H1 (cell line): ENCODE results near the gene RAB24. TPM values are rescaled to one million over a fixed set of nuclear protein-coding genes. Genes with fewer than 3 reads are reported as not detected.

Experiments
- CTCF ChIA-PET: fragments of 300-600 bp; sonication (Branson Sonifier 250); formaldehyde crosslinking; loops from one replicate; lab custom pipeline; 2021; ENCODE audit not compliant: partially characterized antibody; lab: Charles Lee
- POLR2A ChIA-PET: fragments of 300-600 bp; sonication (Branson Sonifier 250); formaldehyde crosslinking; loops from one replicate; lab custom pipeline; 2021; ENCODE audit warnings: inconsistent platforms; ENCODE audit not compliant: partially characterized antibody; lab: Charles Lee
- DNase-seq, 2 experiments: peaks; one replicate each; pipeline versions ENCODE4 v3.0.0 to v3.0.0-alpha.2; 2010 to 2022; ENCODE audit warnings: low spot score in 2 of 2, low read depth in 1 of 2, mixed read lengths in 1 of 2
- FAIRE-seq: peaks from 2 replicates; lab custom pipeline; 2011; peaks lifted over from hg19 to GRCh38; lab: Jason Lieb, UNC
- H2AFZ ChIP-seq: 2 replicates; pipeline ENCODE4 v1.8.1; 2012; ENCODE audit warnings: low read length, inconsistent platforms
- H2AK5ac ChIP-seq: 2 replicates; pipeline ENCODE4 v1.6.1; 2013; ENCODE audit warnings: low read depth, low read length
- H2BK120ac ChIP-seq: replicated peaks from 2 replicates; pipeline ENCODE3; 2013; ENCODE audit warnings: low read depth, low read length, inconsistent platforms
- H2BK12ac ChIP-seq: 2 replicates; pipeline ENCODE4 v1.6.1; 2013; ENCODE audit warnings: low read depth, low read length
- H2BK15ac ChIP-seq: 2 replicates; pipeline ENCODE4 v1.6.1; 2013; ENCODE audit warnings: low read length
- H2BK20ac ChIP-seq: 2 replicates; pipeline ENCODE4 v1.6.1; 2013; ENCODE audit warnings: low read length
- H2BK5ac ChIP-seq: 2 replicates; pipeline ENCODE4 v1.6.1; 2013; ENCODE audit warnings: low read depth, low read length
- H3K14ac ChIP-seq: 2 replicates; pipeline ENCODE4 v1.6.1; 2013; ENCODE audit warnings: inconsistent platforms; ENCODE audit not compliant: insufficient read length
- H3K18ac ChIP-seq: 2 replicates; pipeline ENCODE4 v1.6.1; 2013; ENCODE audit warnings: low read length; ENCODE audit errors: extremely low read depth
- H3K23ac ChIP-seq: 2 replicates; pipeline ENCODE4 v1.6.1; 2013; ENCODE audit warnings: inconsistent platforms; ENCODE audit not compliant: insufficient read length
- H3K23me2 ChIP-seq: 2 replicates; pipeline ENCODE4 v1.6.1; 2013; ENCODE audit warnings: low read depth, low read length
- H3K27ac ChIP-seq: 2 replicates; pipeline ENCODE4 v1.6.1; 2011; ENCODE audit warnings: low read depth, low read length, inconsistent platforms
- H3K27me3 ChIP-seq, 4 experiments: replicated peaks in 1 of 4; 1 replicate in 1 of 4; 2 replicates in 3 of 4; pipeline versions ENCODE4 v1.6.1 to v1.8.1; 2011 to 2013; ENCODE audit warnings: low read length in 3 of 4, mild to moderate bottlenecking in 3 of 4, inconsistent platforms in 2 of 4, mixed read lengths in 2 of 4, moderate library complexity in 1 of 4; ENCODE audit not compliant: control insufficient read depth in 3 of 4, insufficient read depth in 3 of 4; ENCODE audit errors: extremely low read depth in 1 of 4
- H3K36me3 ChIP-seq, 4 experiments: 2 replicates each; pipeline versions ENCODE4 v1.6.1 to v1.8.1; 2011 to 2013; ENCODE audit warnings: mild to moderate bottlenecking in 4 of 4, low read length in 3 of 4, moderate library complexity in 2 of 4, control low read depth in 1 of 4, inconsistent platforms in 1 of 4; ENCODE audit not compliant: insufficient read depth in 4 of 4, control insufficient read depth in 2 of 4
- H3K4ac ChIP-seq: replicated peaks from 2 replicates; pipeline ENCODE3; 2013; ENCODE audit warnings: low read length, low read depth, mixed read lengths, inconsistent platforms; ENCODE audit not compliant: insufficient read length
- H3K4me1 ChIP-seq, 4 experiments: replicated peaks in 1 of 4; 1 replicate in 1 of 4; 2 replicates in 3 of 4; pipeline versions ENCODE4 v1.6.1 to v1.8.1; 2011 to 2013; ENCODE audit warnings: low read length in 3 of 4, inconsistent platforms in 2 of 4, mixed read lengths in 1 of 4; ENCODE audit not compliant: insufficient read depth in 4 of 4, control insufficient read depth in 3 of 4
- H3K4me2 ChIP-seq, 2 experiments: 2 replicates each; pipeline versions ENCODE4 v1.6.1 to v1.8.1; 2011 to 2013; ENCODE audit warnings: low read depth in 2 of 2, low read length in 2 of 2, control low read depth in 1 of 2, inconsistent platforms in 1 of 2, mild to moderate bottlenecking in 1 of 2; ENCODE audit not compliant: insufficient read depth in 1 of 2
- H3K4me3 ChIP-seq, 4 experiments: fragments of 200-600, 300-600 bp in 1 of 4; sonication (generic), shearing (Covaris generic), sonication (Bioruptor Twin) in 1 of 4; 2 replicates each; pipeline versions ENCODE4 v1.5.1 to v1.8.1; 2011 to 2016; ENCODE audit warnings: low read length in 4 of 4, low read depth in 3 of 4, control low read depth in 2 of 4, inconsistent platforms in 2 of 4, mild to moderate bottlenecking in 2 of 4, mixed read lengths in 1 of 4, moderate library complexity in 1 of 4; ENCODE audit not compliant: insufficient read depth in 2 of 4; ENCODE audit errors: extremely low read depth in 1 of 4
- H3K56ac ChIP-seq: replicated peaks from 2 replicates; pipeline ENCODE3; 2013; ENCODE audit warnings: low read depth, mild to moderate bottlenecking, mixed read lengths, low read length, inconsistent platforms; ENCODE audit not compliant: insufficient read length
- H3K79me1 ChIP-seq: 2 replicates; pipeline ENCODE4 v1.6.1; 2013; ENCODE audit warnings: low read depth, low read length, control low read depth
- H3K79me2 ChIP-seq, 2 experiments: 2 replicates each; pipeline versions ENCODE4 v1.6.1 to v1.8.1; 2012 to 2013; ENCODE audit warnings: low read length in 2 of 2, mild to moderate bottlenecking in 2 of 2, inconsistent platforms in 1 of 2; ENCODE audit not compliant: insufficient read depth in 2 of 2, control insufficient read depth in 1 of 2
- H3K9ac ChIP-seq, 4 experiments: replicated peaks in 1 of 4; 1 replicate in 1 of 4; 2 replicates in 3 of 4; pipeline versions ENCODE4 v1.6.1 to v1.8.1; 2011 to 2013; ENCODE audit warnings: low read depth in 3 of 4, low read length in 3 of 4, control low read depth in 2 of 4, mild to moderate bottlenecking in 2 of 4, moderate library complexity in 2 of 4, inconsistent platforms in 1 of 4; ENCODE audit errors: extremely low read depth in 1 of 4
- H3K9me3 ChIP-seq, 2 experiments: 2 replicates each; pipeline versions ENCODE4 v1.6.1 to v1.8.1; 2012 to 2013; ENCODE audit warnings: mild to moderate bottlenecking in 2 of 2, moderate library complexity in 2 of 2, control low read depth in 1 of 2, inconsistent platforms in 1 of 2, low read depth in 1 of 2, low read length in 1 of 2, mixed read lengths in 1 of 2; ENCODE audit not compliant: insufficient read depth in 2 of 2
- H4K20me1 ChIP-seq, 2 experiments: replicated peaks in 1 of 2; 2 replicates each; pipeline versions ENCODE3 to v1.8.1; 2011 to 2013; ENCODE audit warnings: inconsistent platforms in 2 of 2, low read length in 2 of 2, mild to moderate bottlenecking in 1 of 2; ENCODE audit not compliant: insufficient read depth in 2 of 2, control insufficient read depth in 1 of 2
- H4K5ac ChIP-seq: 2 replicates; pipeline ENCODE4 v1.6.1; 2013; ENCODE audit warnings: low read length, low read depth, mixed read lengths, inconsistent platforms; ENCODE audit not compliant: insufficient read length
- H4K8ac ChIP-seq: 2 replicates; pipeline ENCODE4 v1.8.0; 2013; ENCODE audit warnings: mild to moderate bottlenecking, moderate library complexity, low read length, inconsistent platforms; ENCODE audit not compliant: insufficient read depth; ENCODE audit errors: extremely low read depth
- H4K91ac ChIP-seq: replicated peaks from 2 replicates; pipeline ENCODE3; 2013; ENCODE audit warnings: low read length, mixed read lengths, inconsistent platforms; ENCODE audit not compliant: insufficient read length
- ATF3 ChIP-seq: IDR thresholded peaks from 2 replicates; pipeline ENCODE4 v1.6.1; 2011; ENCODE audit warnings: low read depth, mild to moderate bottlenecking, low read length; ENCODE audit not compliant: insufficient read depth
- CBX8 ChIP-seq: fragments of 300-800, 300-1000 bp; sonication (generic); IDR thresholded peaks from 2 replicates; pipeline ENCODE4 v1.7.1; 2016; ENCODE audit warnings: low read depth, low read length, borderline replicate concordance
- CHD1 ChIP-seq: IDR thresholded peaks from 2 replicates; pipeline ENCODE4 v1.6.1; 2012; ENCODE audit warnings: low read depth, low read length, improper control_type of control experiment
- E2F6 ChIP-seq: IDR thresholded peaks from 2 replicates; pipeline ENCODE4 v1.6.1; 2012; ENCODE audit warnings: inconsistent platforms
- EP300 ChIP-seq, 2 experiments: IDR thresholded peaks; 1 replicate in 1 of 2; 2 replicates in 1 of 2; pipeline ENCODE4 v1.6.1; 2011 to 2012; ENCODE audit warnings: low read depth in 2 of 2, low read length in 2 of 2, mild to moderate bottlenecking in 2 of 2, borderline replicate concordance in 1 of 2, inconsistent platforms in 1 of 2, moderate library complexity in 1 of 2
- GTF2F1 ChIP-seq: IDR thresholded peaks from 2 replicates; pipeline ENCODE4 v1.6.1; 2012; ENCODE audit warnings: low read depth, low read length, improper control_type of control experiment, borderline replicate concordance
- PHF8 ChIP-seq: fragments of 200-600 bp; sonication (generic); conservative IDR thresholded peaks from 2 replicates; pipeline ENCODE4 v1.7.1; 2012; ENCODE audit warnings: low read depth, mild to moderate bottlenecking, inconsistent platforms, low read length, moderate library complexity
- POLR2AphosphoS5 ChIP-seq: IDR thresholded peaks from 2 replicates; pipeline ENCODE4 v1.6.1; 2011; ENCODE audit warnings: low read depth, low read length
- RFX5 ChIP-seq: IDR thresholded peaks from 2 replicates; pipeline ENCODE4 v1.6.1; 2011; ENCODE audit warnings: low read depth, low read length, improper control_type of control experiment, borderline replicate concordance
- RXRA ChIP-seq: IDR thresholded peaks from 2 replicates; pipeline ENCODE4 v1.6.1; 2011; ENCODE audit warnings: low read depth, mild to moderate bottlenecking, low read length, moderate library complexity; ENCODE audit not compliant: insufficient read depth
- SIX5 ChIP-seq: IDR thresholded peaks from 2 replicates; pipeline ENCODE4 v1.6.1; 2011; ENCODE audit warnings: mild to moderate bottlenecking, low read depth, low read length
- TCF12 ChIP-seq: IDR thresholded peaks from 2 replicates; pipeline ENCODE4 v1.6.1; 2011; ENCODE audit warnings: low read depth, mild to moderate bottlenecking, low read length
- YY1 ChIP-seq: IDR thresholded peaks from 2 replicates; pipeline ENCODE4 v1.6.1; 2011; ENCODE audit warnings: low read depth, mild to moderate bottlenecking, low read length
- WGBS, 2 experiments: shearing (Covaris generic) in 1 of 2; methylation state at CpG; one replicate each; pipeline versions ENCODE4 v1.1.6 to v1.1.7; 2013 to 2015; ENCODE audit warnings: low lambda C conversion rate in 2 of 2, mixed read lengths in 2 of 2, inconsistent platforms in 1 of 2, low coverage in 1 of 2, missing lambda C conversion rate in 1 of 2; ENCODE audit not compliant: insufficient replicate concordance in 2 of 2, insufficient coverage in 1 of 2, insufficient read length in 1 of 2; ENCODE audit errors: extremely low coverage in 1 of 2, missing lambda C conversion rate in 1 of 2; 5-methylcytosine and 5-hydroxymethylcytosine counted together
- polyA plus RNA-seq, 7 experiments: library from polyadenylated mRNA; depleted of rRNA in 3 of 7; stranded (reverse) in 5 of 7; unstranded in 2 of 7; fragments of >200 nt in 5 of 7; fragments of 200-250 nt in 2 of 7; gene quantifications; 1 replicate in 5 of 7; 2 replicates in 1 of 7; 4 replicates in 1 of 7; pipeline versions ENCODE4 v1.2.1 to v1.2.3, GENCODE V29; 2011 to 2013; ENCODE audit warnings: missing spikeins in 2 of 7, mixed read lengths in 2 of 7
- total RNA-seq: library from RNA; stranded (reverse); fragmentation: NEBNext Ultra II Directional; extraction: Animal tissue kit (Norgen Biotek cat#: 25700); gene quantifications from 2 replicates; pipeline ENCODE4 v1.2.1, GENCODE V29; 2021

RAB24 gene
- total and polyA plus RNA-seq, 2 of the 8 experiments (the other 6 are each of a cell fraction or from before 2014, with no cell fraction given): 18.8 to 33.8 TPM

- Histone ChIP-seq H3K27ac (no peak overlapping the region), H4K5ac (no peak overlapping the region), H3K14ac (no peak overlapping the region), H3K4me1 (peaks cover 0 to 5% (median 1%) of the 10 kb centered on the region in 4 experiments; a peak in 4 of 7 replicates), H2BK20ac (no peak overlapping the region), H3K56ac (no peak overlapping the region), H2AK5ac (no peak overlapping the region), H3K4ac (no peak overlapping the region), H3K23ac (no peak overlapping the region), H3K9me3 (no peaks in the 10 kb centered on the region), H2BK15ac (no peak overlapping the region), H2BK5ac (no peak overlapping the region), H3K9ac (no peak overlapping the region), H2AFZ (no peak overlapping the region), H3K36me3 (peaks cover 41 to 66% (median 53%) of the 10 kb centered on the region in 4 experiments), H4K8ac (no peak overlapping the region), H2BK12ac (no peak overlapping the region), H4K91ac (no peak overlapping the region), H2BK120ac (no peak overlapping the region), H3K27me3 (no peaks in the 10 kb centered on the region), H3K79me1 (peaks cover 5% of the 10 kb centered on the region; the same call in 1 of the 2 replicates), H3K4me2 (no peak overlapping the region), H3K23me2 (no peaks in the 10 kb centered on the region), H3K18ac (no peak overlapping the region), H3K79me2 (no peaks in the 10 kb centered on the region; a peak in 1 of 4 replicates), H3K4me3 (no peak overlapping the region), H4K20me1 (peaks cover 9 to 20% of the 10 kb centered on the region in 2 experiments)
- DNase-seq (no peak), FAIRE-seq (no peak)
- ChIA-PET CTCF (interaction anchor here (0.6 to 2.1 kb wide), 3 partner anchors 10 to 18 kb away, joined by 3 to 8 read pairs (median 6); no protein-coding TSS in a partner anchor), POLR2A (interaction anchor here (0.7 to 1.7 kb wide), 4 partner anchors 9 to 168 kb away, joined by 3 to 5 read pairs (median 3); partner anchors contain the start of genes PRELID1 and RAB24)
- WGBS, 2 experiments: 98% methylated on average over 3 of the region's 3 CpGs; no CpG with 5 or more reads in 1 of the 2 experiments
- TF ChIP-seq SIX5: no peak
- TF ChIP-seq RFX5: no peak
- no peak for TF ChIP-seq RXRA
- no peak for TF ChIP-seq PHF8
- TF ChIP-seq TCF12: no peak
- TF ChIP-seq POLR2AphosphoS5: no peak
- no peak for TF ChIP-seq ATF3
- no peak for TF ChIP-seq GTF2F1
- TF ChIP-seq YY1: no peak
- no peak for TF ChIP-seq EP300 (IDR thresholded peaks at IDR 0.05; ENCODE audit: borderline replicate concordance in 1 of 2, low read depth in 2 of 2, low read length in 2 of 2)
- no peak for TF ChIP-seq CHD1
- no peak for TF ChIP-seq E2F6
- TF ChIP-seq CBX8: no peak
Measured at GRCh38 chr5:177294632-177295031, 8.9 kb downstream of the RAB24 start.
